Urinary bladder (tissue), 4 donors: ENCODE results near the gene EAPP. TPM values are rescaled to one million over a fixed set of nuclear protein-coding genes. Genes with fewer than 3 reads are reported as not detected.
A peak's percentile ranks its signal among the peaks of the same experiment; 100 is the strongest.
"Not testable (repeated sequence)": the region's sequence is repeated elsewhere in the genome, so short reads cannot be mapped to it uniquely, and the experiment has no call there.

ENCODE experiments used
- DNase-seq: peaks from one replicate; pipeline ENCODE4 v3.0.0-alpha.2; 2015; ENCODE audit errors: extremely low spot score
- H3K27ac ChIP-seq: one replicate; pipeline ENCODE4 v1.5.1; 2013; ENCODE audit warnings: low read depth, mild to moderate bottlenecking, moderate library complexity
- H3K36me3 ChIP-seq: one replicate; pipeline ENCODE4 v1.6.1; 2013; ENCODE audit warnings: mild to moderate bottlenecking, moderate library complexity; ENCODE audit not compliant: insufficient read depth
- H3K4me1 ChIP-seq: one replicate; pipeline ENCODE4 v1.6.1; 2013; ENCODE audit warnings: mild to moderate bottlenecking, moderate library complexity; ENCODE audit not compliant: insufficient read depth
- H3K4me3 ChIP-seq: one replicate; pipeline ENCODE4 v1.5.1; 2013; ENCODE audit warnings: low read depth, low read length
- WGBS: extraction: QIAGEN DNeasy Blood & Tissue Kit; methylation state at CpG from one replicate; pipeline ENCODE4 v1.1.7; 2013; 5-methylcytosine and 5-hydroxymethylcytosine counted together
- polyA plus RNA-seq: library from polyadenylated mRNA; stranded (reverse); fragments of 200-250 nt; gene quantifications from one replicate; pipeline ENCODE4 v1.2.3, GENCODE V29; 2013
- total RNA-seq: library from RNA; depleted of rRNA; stranded (reverse); fragments of >200 nt; gene quantifications from one replicate; pipeline ENCODE4 v1.2.3, GENCODE V29; 2014
- donor health status: healthy with polysubstance abuse.
- donor health status: healthy.

EAPP gene
- total and polyA plus RNA-seq, 2 donors, result 44.9 to 61.5 TPM

DNA sequence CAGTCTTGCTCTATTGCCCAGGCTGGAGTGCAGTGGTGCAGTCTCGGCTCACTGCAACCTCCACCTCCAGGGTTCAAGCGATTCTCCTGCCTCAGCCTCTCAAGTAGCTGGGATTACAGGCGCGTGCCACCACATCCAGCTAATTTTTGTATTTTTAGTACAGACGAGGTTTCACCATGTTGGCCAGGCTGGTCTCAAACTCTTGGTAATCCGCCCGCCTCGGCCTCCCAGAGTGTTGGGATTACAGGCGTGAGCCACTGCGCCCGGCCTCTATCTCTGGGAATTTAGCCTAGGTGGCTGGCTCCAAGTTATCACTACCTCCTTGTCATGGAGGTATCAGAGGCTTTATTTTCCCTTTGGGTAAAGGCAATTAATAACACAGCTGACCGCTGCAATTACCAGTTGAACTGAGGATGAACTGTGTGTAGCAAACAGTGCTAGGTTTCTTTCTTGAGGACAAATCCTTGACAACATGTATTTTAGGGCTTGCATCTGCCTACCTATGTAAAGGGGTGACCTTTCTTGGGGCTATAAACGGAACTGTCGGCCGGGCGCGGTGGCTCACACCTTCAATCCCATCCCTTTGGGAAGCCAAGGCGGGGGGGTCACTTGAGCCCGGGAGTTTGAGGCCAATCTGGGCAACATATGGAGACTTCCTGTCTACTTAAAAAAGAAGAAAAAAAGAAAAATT, 9.9 kb upstream of the EAPP start:
- not testable (repeated sequence) for H3K4me1 ChIP-seq, H3K36me3 ChIP-seq, H3K4me3 ChIP-seq, DNase-seq, H3K27ac ChIP-seq
- WGBS, result 92% methylated on average over 19 of the region's 19 CpGs

GRCh38 chr14:34548472-34548981, 9.0 kb upstream of the EAPP start:
- H3K27ac ChIP-seq, result no peak overlapping the region
- no peaks in the 10 kb centered on the region for H3K4me1 ChIP-seq
- H3K36me3 ChIP-seq, result no peaks in the 10 kb centered on the region
- no peak overlapping the region for H3K4me3 ChIP-seq
- no peak for DNase-seq
- 93% methylated on average over 14 of the region's 14 CpGs for WGBS

DNA sequence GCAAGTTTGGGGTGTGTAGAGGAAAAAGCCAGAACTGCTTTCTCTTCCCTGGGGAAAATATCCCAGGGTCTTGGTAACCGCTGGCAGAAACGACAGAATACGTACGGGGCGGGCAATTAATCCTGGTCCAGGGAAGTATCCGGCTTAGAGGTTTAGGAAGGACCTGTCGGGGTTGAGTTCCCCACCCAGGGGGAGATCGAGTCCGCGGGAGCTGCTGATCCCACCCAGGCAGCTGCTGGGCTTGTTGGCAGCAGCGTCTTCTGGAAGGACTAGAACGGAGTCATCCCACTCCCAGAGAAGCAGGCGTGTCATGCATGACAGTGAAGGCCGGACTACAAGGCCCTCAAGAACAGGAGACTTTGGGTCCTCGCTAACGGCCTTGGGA, 7.6 kb upstream of the EAPP start:
- H3K4me3 ChIP-seq, H3K4me1 ChIP-seq, H3K27ac ChIP-seq, H3K36me3 ChIP-seq, DNase-seq: not testable (repeated sequence)
- WGBS, result no CpG with 5 or more reads among the region's 16 CpGs

DNA sequence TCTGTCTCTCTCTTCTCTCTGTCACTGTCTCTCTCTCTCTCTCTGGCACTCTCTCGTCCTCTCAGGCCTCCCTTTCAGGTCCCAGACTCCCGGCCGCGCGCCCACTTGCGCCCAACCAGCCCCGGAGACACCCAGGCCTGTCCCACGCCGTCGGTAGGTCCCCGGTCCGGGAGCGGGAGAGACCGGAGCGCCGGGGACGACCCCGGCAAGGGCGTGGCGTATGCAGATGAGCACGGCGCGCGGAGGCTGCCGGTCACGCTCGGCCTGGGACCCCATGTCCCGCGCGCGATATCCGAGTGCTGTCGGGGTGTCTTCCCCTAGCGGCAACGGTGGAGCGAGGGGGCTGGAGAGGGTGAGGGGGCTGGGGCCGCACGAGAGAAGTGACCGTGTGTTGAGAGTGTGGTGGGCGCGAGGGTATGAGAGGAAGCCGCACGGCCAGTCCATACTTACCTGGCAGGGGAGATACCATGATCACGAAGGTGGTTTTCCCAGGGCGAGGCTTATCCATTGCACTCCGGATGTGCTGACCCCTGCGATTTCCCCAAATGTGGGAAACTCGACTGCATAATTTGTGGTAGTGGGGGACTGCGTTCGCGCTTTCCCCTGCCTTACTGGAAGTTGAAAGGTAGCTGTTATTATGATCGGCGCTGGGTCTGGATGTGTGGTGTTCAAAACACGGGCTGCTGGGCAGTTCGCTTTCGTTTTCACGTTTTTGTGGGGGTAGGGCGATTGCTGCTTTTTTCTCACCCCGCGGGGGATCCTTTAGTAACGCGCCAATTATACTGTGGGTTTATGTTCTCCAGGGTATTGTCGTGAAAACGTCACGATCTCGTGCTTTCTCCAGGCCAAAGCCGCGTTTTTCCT, 7.0 kb upstream of the EAPP start:
- not testable (repeated sequence) for DNase-seq, H3K36me3 ChIP-seq, H3K4me3 ChIP-seq, H3K27ac ChIP-seq, H3K4me1 ChIP-seq
- WGBS, result no CpG with 5 or more reads among the region's 68 CpGs

DNA sequence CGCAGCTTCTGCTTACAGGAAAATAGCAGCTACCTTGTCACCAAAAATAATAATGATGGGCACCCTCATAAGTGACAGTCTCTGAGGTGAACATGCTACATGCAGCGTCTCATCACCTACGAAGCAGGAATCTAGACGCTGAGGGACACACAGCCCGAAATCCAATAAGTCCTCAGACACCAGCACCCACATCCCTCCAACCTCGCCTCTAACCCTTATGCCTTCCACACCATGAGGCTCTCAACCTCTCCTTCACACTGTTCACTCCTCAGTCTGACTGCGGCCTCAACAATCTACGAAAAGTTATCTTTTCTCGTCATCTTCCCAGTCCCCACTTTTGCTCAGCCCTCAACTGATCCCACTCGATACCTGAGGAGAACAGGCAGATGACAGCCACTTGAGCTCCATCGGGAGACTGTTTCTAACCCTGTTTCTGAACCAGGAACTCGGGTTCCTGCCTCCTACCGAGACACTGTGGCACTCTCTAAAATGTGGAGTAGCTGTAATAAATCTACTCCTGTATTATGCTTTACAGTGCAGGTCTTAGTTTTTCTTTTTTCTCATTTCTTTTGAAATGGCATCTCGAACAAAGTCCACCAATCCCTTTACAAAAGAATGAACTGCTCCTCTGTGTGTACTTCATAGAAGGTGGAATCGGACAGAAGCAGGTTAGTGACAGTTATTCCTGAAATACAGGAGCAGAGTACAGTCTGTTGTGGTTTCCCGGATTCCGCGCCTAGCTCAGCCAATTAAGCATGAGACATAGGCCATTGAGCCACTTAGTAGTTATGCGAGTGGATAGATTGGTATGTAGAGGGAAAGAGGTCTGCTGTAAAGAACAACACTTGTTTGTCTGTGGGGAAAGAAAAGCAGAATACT, 919 bp upstream of the EAPP start:
- not testable (repeated sequence) for H3K27ac ChIP-seq, H3K4me1 ChIP-seq, DNase-seq, H3K36me3 ChIP-seq
- peak overlapping the region; percentile 88 for H3K4me3 ChIP-seq
- WGBS, result 86% methylated on average over 13 of the region's 19 CpGs

DNA sequence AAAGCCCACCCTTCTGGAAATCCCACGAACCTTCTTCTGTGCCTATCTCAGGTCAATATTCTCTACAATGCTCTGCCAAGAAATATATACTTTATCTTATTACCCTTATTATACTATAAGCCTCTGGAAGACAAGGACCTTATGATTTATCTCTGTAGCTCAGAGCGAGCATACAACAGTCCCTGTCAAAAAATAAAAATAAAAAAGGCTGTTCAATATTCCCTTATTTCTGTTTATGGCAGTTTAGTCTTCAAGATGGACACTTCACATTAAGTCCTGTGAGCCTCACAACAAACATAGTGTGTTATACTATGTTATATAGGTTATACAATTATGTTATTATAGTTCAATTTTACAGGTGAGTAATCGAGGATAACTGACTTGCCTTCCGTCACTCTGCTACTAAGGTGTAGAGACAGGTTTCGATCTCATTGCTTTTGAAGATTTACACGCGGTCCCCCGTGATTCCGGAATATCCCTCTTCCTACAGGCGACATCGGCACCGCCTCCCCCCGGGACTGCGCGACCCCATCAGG, 562 bp downstream of the EAPP start:
- 1% methylated on average over 15 of the region's 15 CpGs for WGBS
- DNase-seq, result no peak
- peak overlapping the region; percentile 96 for H3K27ac ChIP-seq

GRCh38 chr14:34538096-34538495, 1.4 kb downstream of the EAPP start:
- not testable (repeated sequence) for DNase-seq, H3K27ac ChIP-seq, H3K36me3 ChIP-seq, H3K4me1 ChIP-seq
- H3K4me3 ChIP-seq, result peak overlapping the region; percentile 88
- WGBS, result 56% methylated on average over 6 of the region's 6 CpGs

More for the DNA sequence above, 562 bp downstream of the EAPP start:
- no peaks in the 10 kb centered on the region for H3K36me3 ChIP-seq
- no peaks in the 10 kb centered on the region for H3K4me1 ChIP-seq
- H3K4me3 ChIP-seq, result peak overlapping the region; percentile 88

DNA sequence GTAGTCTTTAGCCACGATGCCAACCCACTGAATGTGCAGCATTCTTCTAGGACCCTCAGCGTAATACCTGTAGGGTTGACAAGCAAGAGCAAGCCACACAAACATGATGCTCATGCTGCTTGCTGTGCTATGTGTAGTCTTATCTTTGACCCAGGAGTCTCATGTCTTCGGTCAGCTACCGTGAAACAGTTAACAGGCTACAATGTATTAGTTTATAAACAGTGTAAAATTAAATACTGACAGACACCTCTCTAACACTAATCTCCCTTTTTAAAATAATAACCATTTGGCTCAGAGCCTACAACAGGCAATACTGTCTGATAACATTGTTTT, 1.9 kb downstream of the EAPP start:
- H3K4me1 ChIP-seq, result no peaks in the 10 kb centered on the region
- H3K4me3 ChIP-seq, result no peak overlapping the region
- peaks cover 1% of the 10 kb centered on the region for H3K36me3 ChIP-seq
- DNase-seq, result no peak
- no peak overlapping the region for H3K27ac ChIP-seq
- WGBS, result 88% methylated on average over 4 of the region's 4 CpGs

GRCh38 chr14:34536951-34537676, 2.4 kb downstream of the EAPP start:
- WGBS, result 95% methylated on average over 4 of the region's 4 CpGs
- Histone ChIP-seq H3K4me1 (no peaks in the 10 kb centered on the region), H3K4me3 (no peak overlapping the region), H3K27ac (no peak overlapping the region), H3K36me3 (peaks cover 2% of the 10 kb centered on the region)
- DNase-seq, result no peak

DNA sequence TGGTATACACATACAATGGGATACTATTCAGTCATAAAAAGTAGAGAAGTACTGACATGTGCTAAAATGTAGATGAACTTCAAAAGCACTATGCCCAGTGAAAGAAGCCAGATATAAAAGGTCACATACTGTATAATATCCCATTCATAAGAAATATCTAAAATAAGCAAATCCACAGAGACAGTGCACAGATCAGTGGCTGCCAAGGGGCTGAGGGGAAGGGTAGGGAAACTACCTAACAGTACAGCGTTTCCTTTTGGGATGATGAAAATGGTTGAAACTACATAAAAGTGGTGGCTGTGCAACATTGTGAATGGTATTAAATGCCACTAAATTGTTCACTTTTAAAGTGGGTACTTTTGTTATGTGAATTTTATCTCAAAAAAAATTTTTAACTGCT, 11.9 kb downstream of the EAPP start:
- Histone ChIP-seq H3K27ac (no peak overlapping the region), H3K4me3 (no peak overlapping the region), H3K36me3 (peaks cover 13% of the 10 kb centered on the region), H3K4me1 (no peaks in the 10 kb centered on the region)
- 89% methylated on average over 1 of the region's 1 CpG for WGBS
- DNase-seq, result no peak

DNA sequence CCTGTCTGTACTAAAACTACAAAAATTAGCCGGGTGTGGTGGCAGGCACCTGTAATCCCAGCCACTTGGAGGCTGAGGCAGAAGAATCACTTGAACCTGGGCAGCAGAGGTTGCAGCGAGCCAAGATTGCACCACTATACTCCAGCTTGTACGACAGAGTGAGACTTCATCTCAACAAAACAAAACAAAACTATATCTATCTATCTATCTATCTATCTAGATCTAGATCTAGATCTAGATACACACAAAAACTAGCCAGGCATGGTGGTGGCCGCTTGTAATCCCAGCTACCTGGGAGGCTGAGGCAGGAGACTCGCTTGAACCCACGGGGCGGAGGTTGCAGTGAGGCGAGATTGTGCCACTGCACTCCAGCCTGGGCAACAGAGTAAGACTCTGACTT, 15.3 kb downstream of the EAPP start:
- H3K36me3 ChIP-seq, result peaks cover 16% of the 10 kb centered on the region
- H3K27ac ChIP-seq, H3K4me3 ChIP-seq, DNase-seq, H3K4me1 ChIP-seq: not testable (repeated sequence)
- 97% methylated on average over 8 of the region's 8 CpGs for WGBS

GRCh38 chr14:34522496-34522895, 17.0 kb downstream of the EAPP start:
- no peaks in the 10 kb centered on the region for H3K4me1 ChIP-seq
- 70% methylated on average over 2 of the region's 2 CpGs for WGBS
- no peak overlapping the region for H3K4me3 ChIP-seq
- H3K36me3 ChIP-seq, result peaks cover 15% of the 10 kb centered on the region
- H3K27ac ChIP-seq, result no peak overlapping the region
- no peak for DNase-seq

- H3K27ac ChIP-seq, H3K4me1 ChIP-seq, DNase-seq, H3K4me3 ChIP-seq: not testable (repeated sequence)
- H3K36me3 ChIP-seq, result peaks cover 15% of the 10 kb centered on the region
- 97% methylated on average over 6 of the region's 6 CpGs for WGBS
These were observed 18.4 kb downstream of the EAPP start for GRCh38 chr14:34521071-34521470.
